EL (cell line): ENCODE data around the gene C1orf159.

Experiments used
- DNase-seq: peaks from one replicate; pipeline ENCODE4 v3.0.0-alpha.2; 2016

The C1orf159 gene

GRCh38 chr1:1090424-1091343, 25.2 kb downstream of the C1orf159 start:
- no peak for DNase-seq

- no peak for DNase-seq
Observed at GRCh38 chr1:1089731-1090423, 26.0 kb downstream of the C1orf159 start.

- DNase-seq = no peak
Observed at GRCh38 chr1:1088801-1089680, 26.8 kb downstream of the C1orf159 start.

- no peak for DNase-seq
Observed at GRCh38 chr1:1088029-1088800, 27.7 kb downstream of the C1orf159 start.

GRCh38 chr1:1087351-1088028, 28.4 kb downstream of the C1orf159 start:
- no peak for DNase-seq

GRCh38 chr1:1086911-1087341, 29.0 kb downstream of the C1orf159 start:
- DNase-seq = no peak

GRCh38 chr1:1085911-1086841, 29.7 kb downstream of the C1orf159 start:
- no peak for DNase-seq

GRCh38 chr1:1085171-1085841, 30.6 kb downstream of the C1orf159 start:
- DNase-seq = no peak

GRCh38 chr1:1084372-1085170, 31.3 kb downstream of the C1orf159 start:
- no peak for DNase-seq

GRCh38 chr1:1083416-1084371, 32.2 kb downstream of the C1orf159 start:
- no peak for DNase-seq

GRCh38 chr1:1082776-1083415, 33.0 kb downstream of the C1orf159 start:
- DNase-seq = no peak

GRCh38 chr1:1082239-1082775, 33.6 kb downstream of the C1orf159 start:
- no peak for DNase-seq

- DNase-seq = no peak
Observed at GRCh38 chr1:1081311-1082238, 34.3 kb downstream of the C1orf159 start.

GRCh38 chr1:1080951-1081310, 35.0 kb downstream of the C1orf159 start:
- DNase-seq = no peak

GRCh38 chr1:1080122-1080757, 35.6 kb downstream of the C1orf159 start:
- DNase-seq = peak; percentile 80
